ENCODE results near the gene PPP2R3C. TPM values are rescaled to one million over a fixed set of nuclear protein-coding genes. Genes with fewer than 3 reads are reported as not detected.
"Not testable (repeated sequence)": the region's sequence is repeated elsewhere in the genome, so short reads cannot be mapped to it uniquely, and the experiment has no call there.

Gene PPP2R3C
- polyA plus RNA-seq, 6 donors from 2014 or later: 50.6 to 78.1 (median 66.2) TPM

- no peak for DNase-seq
- H3K27me3 Mint-ChIP-seq: no peaks in the 10 kb centered on the region
- no peaks in the 10 kb centered on the region for H3K36me3 Mint-ChIP-seq
- no peaks in the 10 kb centered on the region for H3K9me3 Mint-ChIP-seq
- H3K4me1 Mint-ChIP-seq: peaks cover 10 to 18% (median 11%) of the 10 kb centered on the region in 3 donors
- peak overlapping the region in 5 of 6 donors; percentile 12 to 86 (median 76) for H3K27ac Mint-ChIP-seq
- no peak for ATAC-seq (ENCODE audit: low read depth in 2 of 2)
- H3K4me3 Mint-ChIP-seq: no peak overlapping the region
Observed at GRCh38 chr14:35042632-35043031, 79.2 kb downstream of the PPP2R3C start.

GRCh38 chr14:35038312-35038711 is 83.5 kb downstream of the PPP2R3C start:
- Mint-ChIP-seq H3K36me3 (peaks cover 7 to 16% of the 10 kb centered on the region in 2 donors), H3K9me3 (peaks cover 5 to 30% (median 22%) of the 10 kb centered on the region in 7 donors)
- H3K4me1 Mint-ChIP-seq; DNase-seq; H3K27ac Mint-ChIP-seq; ATAC-seq (ENCODE audit: low read depth in 2 of 2); H3K27me3 Mint-ChIP-seq; H3K4me3 Mint-ChIP-seq: not testable (repeated sequence)

Other genes starting within 250 kb of the PPP2R3C start
- 10 to 100 TPM in 5 of 6 donors, 1 to 10 TPM in 1; 6.0 to 23.8 (median 12.4) TPM for gene BAZ1A, start 246.6 kb downstream of the PPP2R3C start, polyA plus RNA-seq (ENCODE audit: low read depth in 6 of 6)
- gene SRP54, start 139.0 kb downstream of the PPP2R3C start, polyA plus RNA-seq (ENCODE audit: low read depth in 6 of 6): 10 to 100 TPM; 16.8 to 41.2 (median 29.3) TPM
- 10 to 100 TPM; 31.8 to 51.2 (median 35.3) TPM for gene FAM177A1, start 75.7 kb downstream of the PPP2R3C start, polyA plus RNA-seq (ENCODE audit: low read depth in 6 of 6)
- 10 to 100 TPM; 23.9 to 43.6 (median 28.8) TPM for gene PRORP, start 562 bp upstream of the PPP2R3C start, polyA plus RNA-seq (ENCODE audit: low read depth in 6 of 6)
- gene PSMA6, start 170.4 kb upstream of the PPP2R3C start, polyA plus RNA-seq (ENCODE audit: low read depth in 6 of 6): 100 to 1,000 TPM; 216 to 373 (median 267) TPM

All from naive B cell (primary cell).